HS-27A (cell line): ENCODE measurements around the gene ACADSB.

Experiments used
- DNase-seq: peaks from one replicate; pipeline ENCODE4 v3.0.0-alpha.2; 2012; ENCODE audit warnings: low read depth, missing footprints

The ACADSB gene

DNA sequence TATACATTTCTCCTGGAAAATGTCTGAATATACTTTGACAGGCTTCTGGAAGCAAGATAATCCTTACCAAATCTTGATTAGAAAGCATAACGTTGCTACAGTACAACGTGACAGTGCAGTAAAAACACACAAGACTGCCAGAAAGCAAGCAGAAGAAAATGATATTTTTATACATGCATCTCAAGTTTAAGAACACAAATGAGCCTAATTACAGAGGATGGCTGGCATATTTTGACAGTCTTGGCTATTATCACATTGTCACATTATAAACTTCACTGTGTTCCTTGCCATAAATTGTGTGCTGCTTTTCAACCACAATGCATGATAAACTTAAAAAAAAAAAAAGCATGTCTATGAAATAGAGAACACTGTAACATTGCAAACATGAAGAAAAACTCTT, 4.5 kb upstream of the ACADSB start:
- no peak for DNase-seq

- DNase-seq, result peak; percentile 8
Measured at GRCh38 chr10:123007558-123008354, 1.1 kb upstream of the ACADSB start.

GRCh38 chr10:123009105-123009820, 457 bp downstream of the ACADSB start:
- DNase-seq, result no peak

DNA sequence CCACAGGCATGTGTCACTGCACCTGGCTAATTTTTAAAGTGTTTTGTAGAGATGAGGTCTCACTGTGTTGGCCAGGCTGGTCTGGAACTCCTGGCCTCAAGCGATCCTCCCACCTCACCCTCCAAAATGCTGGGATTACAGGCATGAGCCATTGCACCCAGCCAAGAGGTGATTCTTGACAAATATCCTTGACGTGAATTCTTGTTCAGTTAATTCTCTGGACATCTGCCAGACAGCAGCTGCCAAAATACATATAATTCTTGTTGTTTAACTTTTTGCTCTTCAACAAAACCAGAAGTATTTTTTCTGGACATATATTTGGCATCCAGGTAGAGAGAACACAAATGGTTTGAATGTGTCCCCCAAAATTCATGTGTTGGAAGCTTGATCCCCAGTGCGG, 3.2 kb downstream of the ACADSB start:
- no peak for DNase-seq

- no peak for DNase-seq
Measured at GRCh38 chr10:123013456-123014419, 4.9 kb downstream of the ACADSB start.

DNA sequence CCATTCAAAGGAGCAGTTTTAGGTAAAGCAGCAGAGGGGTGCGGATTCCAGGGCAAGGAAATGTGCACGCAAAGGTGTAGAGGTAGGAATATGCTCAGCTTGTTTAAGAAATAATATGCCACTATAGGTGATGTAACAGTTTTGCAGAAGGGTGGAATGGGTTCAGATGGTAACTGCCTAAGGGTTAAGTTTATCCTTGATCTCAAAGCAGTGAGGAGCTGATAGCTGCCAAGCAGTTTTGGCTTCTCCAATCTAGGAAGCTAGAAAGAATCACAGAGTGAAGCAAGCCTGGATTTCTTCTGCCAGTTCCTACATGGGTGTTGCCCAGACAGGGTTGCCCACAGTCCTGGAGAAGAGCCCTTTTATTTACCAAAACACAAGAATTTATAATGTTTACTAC, 6.0 kb downstream of the ACADSB start:
- DNase-seq, result no peak

DNA sequence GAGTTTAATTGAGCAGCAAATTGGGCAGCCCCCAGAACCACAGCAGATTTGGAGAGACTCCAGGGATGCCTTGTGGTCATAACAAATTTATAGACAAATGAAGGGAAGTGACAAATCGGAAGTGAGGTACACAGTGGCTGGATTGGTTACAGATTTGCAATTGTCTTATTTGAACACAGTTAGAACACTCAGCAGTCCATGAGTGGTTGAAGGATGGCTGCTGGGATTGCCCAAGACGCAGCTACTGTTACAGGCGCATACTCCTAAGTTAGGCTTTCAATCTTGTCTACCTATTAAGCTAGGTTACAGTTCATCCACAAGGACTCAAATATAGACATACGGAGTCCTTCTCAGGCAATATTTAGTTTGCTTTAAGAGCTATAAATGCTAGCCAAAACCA, 7.4 kb downstream of the ACADSB start:
- DNase-seq, result no peak

- DNase-seq, result no peak
Measured at GRCh38 chr10:123017421-123018165, 8.8 kb downstream of the ACADSB start.

- no peak for DNase-seq
Measured at GRCh38 chr10:123018531-123018930, 9.7 kb downstream of the ACADSB start.

GRCh38 chr10:123019264-123019663, 10.5 kb downstream of the ACADSB start:
- DNase-seq, result no peak

DNA sequence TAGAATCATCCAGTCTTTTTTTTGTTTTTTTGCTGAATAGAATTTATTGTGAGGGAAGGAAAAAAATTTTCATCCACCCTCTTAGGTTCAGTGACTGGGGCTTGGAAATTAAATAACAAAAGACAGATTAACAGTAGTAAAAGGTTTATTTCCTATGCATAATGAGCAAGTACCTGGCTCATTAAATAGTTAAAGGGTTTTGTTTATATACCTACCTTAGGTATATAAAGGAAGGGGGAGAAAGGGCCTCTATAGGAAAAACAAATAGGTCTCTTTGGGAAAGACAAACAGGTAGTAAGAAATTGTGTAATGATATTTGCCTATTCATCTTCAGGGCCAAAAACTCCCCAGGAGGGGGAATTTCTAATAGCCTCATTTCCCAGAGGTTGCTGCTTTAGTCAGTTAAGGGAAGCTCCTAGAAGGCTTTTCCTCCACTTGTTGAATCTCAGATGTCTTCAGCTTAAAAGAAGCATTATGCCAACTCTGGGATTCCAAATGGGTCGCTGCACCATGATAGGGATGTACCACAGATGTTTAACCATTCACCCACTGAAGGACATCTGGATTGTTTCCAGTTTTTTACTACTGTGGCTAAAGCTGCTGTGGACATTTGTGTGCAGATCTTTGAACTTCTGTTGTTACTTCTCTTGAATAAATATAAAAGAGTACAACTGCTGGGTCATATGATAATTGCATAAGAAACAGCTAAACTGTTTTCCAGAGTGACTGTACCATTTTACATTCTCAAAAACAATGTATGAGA, 11.3 kb downstream of the ACADSB start:
- DNase-seq, result no peak

DNA sequence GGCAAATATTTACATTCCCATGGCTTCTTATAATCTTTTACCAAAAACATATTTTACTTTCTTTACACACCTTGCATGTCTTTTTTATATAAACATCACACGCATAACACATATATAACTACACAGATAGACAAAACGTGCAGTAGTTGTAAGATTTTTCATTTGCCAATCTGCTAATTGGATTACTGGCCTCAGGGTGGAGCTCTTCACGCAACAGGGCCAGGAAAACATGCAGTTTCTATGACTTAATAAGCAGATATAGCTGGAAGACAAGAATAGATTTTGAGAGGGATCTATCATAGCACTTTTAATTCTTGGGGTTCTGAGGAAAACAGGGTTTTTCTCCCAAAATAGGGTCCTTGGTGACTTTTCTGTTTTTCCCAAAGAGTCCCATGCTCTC, 12.7 kb downstream of the ACADSB start:
- no peak for DNase-seq

DNA sequence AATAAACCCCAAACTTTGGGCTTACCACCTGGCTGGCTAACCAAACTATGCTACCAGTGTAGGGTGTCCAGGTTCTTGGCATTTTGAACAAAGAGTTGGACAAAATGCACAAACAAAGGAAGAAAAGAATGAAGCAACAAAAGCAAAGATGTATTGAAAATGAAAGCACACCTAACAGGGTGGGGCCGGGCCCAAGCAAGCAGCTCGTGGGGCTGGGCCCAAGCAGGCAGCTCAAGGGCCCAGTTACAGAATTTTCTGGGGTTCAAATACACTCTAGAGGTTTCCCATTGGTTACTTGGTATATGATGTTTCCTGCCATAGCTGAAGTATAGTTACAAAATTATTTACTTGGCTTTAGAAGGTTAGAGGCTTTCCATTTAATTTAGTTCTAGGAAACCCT, 15.7 kb downstream of the ACADSB start:
- no peak for DNase-seq

DNA sequence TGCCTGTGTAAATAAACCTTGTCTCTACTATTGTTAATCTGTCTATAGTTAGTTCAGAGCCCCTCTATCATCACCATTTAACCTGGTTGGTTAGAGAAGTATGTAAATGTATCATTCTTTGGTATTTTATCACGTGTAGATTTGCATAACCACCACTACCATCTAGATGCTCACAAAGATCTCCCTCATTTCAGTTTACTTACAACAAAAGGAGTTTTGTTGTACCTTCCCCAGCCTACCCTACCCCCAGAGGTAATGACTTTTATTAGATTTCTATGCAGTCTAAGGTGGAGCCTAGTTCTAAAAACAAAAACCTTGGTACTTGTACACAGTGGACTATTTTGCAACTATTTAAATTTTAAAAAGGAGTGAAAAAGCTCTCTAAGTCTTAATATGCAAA, 17.5 kb downstream of the ACADSB start:
- no peak for DNase-seq

GRCh38 chr10:123027861-123028260, 19.1 kb downstream of the ACADSB start:
- DNase-seq, result no peak

GRCh38 chr10:123031124-123031523, 22.3 kb downstream of the ACADSB start:
- no peak for DNase-seq

DNA sequence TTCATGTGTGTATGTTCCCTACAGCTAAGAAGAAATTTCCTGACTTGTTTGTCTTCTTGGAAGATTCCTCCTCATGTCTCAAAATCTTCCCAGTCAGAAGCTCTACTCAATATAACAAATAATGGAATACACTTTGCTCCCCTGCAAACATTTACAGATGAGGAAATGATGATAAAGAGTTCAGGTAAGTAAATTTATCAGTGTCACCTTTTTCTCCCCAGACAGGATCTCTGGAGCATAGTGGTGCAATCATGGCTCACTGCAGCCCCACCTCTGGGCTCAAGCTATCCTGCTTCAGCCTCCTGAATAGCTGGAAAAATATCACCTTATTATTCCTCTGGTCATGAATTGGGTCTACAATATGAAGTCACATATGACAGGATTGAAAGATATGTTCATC, 25.5 kb downstream of the ACADSB start:
- no peak for DNase-seq

DNA sequence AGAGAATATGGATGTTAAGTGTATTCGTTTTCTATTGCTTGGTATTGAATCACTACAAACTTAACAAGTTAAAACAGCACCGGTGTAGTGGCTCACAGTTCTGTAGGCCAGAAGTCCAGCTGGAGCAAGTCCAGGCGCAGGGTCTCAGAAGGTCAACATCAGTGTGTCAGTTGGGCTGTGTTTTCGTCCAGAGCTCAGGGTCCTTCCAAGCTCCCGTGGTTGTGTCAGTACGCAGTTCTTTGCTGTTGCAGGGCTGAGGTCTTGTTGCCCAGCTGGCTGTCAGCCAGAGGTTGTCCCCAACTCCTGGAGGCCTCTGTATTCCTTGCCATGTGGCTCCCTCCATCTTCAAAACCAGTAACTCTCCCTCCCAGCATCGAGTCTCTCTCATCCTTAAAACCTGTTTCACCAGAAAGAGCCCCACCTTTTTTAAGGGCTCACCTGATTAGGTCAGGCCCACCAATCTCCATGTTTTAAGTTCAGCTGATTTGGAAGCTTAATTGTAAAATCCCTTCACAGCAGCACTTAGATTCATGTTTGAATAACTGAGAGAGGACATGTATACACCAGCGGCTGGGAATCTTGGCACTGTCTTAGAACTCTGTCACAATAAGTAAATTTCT, 26.8 kb downstream of the ACADSB start:
- no peak for DNase-seq

- no peak for DNase-seq
Measured at GRCh38 chr10:123038782-123039631, 30.2 kb downstream of the ACADSB start.

DNA sequence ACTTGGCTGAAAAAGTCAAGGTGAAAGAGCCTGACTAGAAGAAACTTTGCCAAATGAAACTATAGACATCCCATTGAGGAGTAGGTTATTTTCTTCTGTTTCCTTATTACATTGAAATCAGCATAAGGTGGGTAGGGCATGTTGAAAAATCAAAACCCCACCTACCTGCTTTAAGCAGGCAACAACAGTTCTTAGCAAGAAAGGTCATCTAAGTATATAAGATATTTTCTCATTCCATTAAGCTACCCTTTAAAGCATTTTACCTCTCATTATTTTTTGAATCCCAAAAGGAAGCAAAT, 30.8 kb downstream of the ACADSB start:
- no peak for DNase-seq
